ENCODE measurements around the gene GPR63. TPM values are rescaled to one million over a fixed set of nuclear protein-coding genes. Genes with fewer than 3 reads are reported as not detected.
A peak's percentile ranks its signal among the peaks of the same experiment; 100 is the strongest.

The GPR63 gene
- total and polyA plus RNA-seq, 9 of the 15 experiments (the other 6 are each of a cell fraction or from before 2014, with no cell fraction given), result 1.6 to 5.1 (median 3.7) TPM

DNA sequence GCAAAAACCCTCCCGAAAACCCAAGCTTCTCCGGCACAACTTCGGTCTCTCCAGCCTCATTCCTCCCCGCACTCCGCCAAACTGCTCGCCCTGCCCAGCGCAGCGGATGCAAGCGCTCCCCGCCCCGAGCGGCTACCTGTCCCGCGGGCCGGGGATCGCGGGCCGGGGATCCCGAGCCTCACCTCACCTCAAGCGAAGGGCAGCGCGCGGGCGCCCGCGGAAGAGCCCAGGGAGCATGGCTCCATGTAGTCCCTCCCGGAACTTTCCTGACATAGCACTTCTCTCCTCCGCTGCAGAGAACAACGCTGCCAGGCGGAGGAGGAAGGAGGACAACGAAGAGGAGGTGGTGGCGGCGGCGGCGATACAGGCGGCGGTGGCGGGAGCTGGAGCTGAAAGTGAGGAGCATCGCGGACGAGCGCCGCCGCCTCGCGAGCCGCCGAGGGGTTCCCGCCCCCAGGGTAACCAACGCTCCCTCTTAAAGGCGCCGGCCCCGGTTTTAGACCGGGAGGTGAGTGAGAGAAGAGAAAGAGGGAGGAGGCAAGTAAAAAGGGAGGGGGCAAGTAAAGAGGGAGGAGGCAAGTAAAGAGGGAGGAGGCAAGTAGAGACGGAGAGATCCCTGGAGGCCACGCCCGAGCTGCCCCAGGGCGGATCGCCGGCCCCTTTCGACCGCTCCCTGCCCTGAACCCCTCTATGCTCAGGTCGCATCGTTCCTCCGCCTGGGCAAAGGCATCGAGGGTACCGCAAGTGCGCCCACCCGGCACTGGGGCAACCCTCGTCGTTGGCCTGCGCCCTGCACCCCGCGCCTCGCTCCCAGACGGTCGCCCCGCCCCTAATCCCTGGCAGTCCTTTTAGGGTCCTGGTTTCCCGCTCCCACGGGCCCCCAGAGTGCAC is at the start of gene GPR63 (continued):
- no peak for TF ChIP-seq HNRNPK (IDR thresholded peaks at IDR 0.05; ENCODE audit: low read depth, low read length, poor library complexity, severe bottlenecking)
- TF ChIP-seq RFX1 (IDR thresholded peaks at IDR 0.05), result no peak
- TF ChIP-seq POLR2A (conservative IDR thresholded peaks at IDR 0.05), result peak; percentile 85
- TF ChIP-seq CC2D1A (IDR thresholded peaks at IDR 0.05), result no peak
- no peak for TF ChIP-seq CHD4 (IDR thresholded peaks at IDR 0.05; ENCODE audit: insufficient read depth, insufficient replicate concordance, low read depth, low read length, poor library complexity, severe bottlenecking)
- TF ChIP-seq, protein P1, sequence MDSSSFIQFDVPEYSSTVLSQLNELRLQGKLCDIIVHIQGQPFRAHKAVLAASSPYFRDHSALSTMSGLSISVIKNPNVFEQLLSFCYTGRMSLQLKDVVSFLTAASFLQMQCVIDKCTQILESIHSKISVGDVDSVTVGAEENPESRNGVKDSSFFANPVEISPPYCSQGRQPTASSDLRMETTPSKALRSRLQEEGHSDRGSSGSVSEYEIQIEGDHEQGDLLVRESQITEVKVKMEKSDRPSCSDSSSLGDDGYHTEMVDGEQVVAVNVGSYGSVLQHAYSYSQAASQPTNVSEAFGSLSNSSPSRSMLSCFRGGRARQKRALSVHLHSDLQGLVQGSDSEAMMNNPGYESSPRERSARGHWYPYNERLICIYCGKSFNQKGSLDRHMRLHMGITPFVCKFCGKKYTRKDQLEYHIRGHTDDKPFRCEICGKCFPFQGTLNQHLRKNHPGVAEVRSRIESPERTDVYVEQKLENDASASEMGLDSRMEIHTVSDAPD (CRISPR knock-in tag; IDR thresholded peaks at IDR 0.05), result no peak
- 0 out of 2 replicates have a peak, but pooled peaks have one; percentile 32 for TF ChIP-seq ESRRA (IDR thresholded peaks at IDR 0.05; ENCODE audit: borderline replicate concordance, low read depth)
- no peak for TF ChIP-seq TRIM24 (IDR thresholded peaks at IDR 0.05)
- TF ChIP-seq, protein P2, sequence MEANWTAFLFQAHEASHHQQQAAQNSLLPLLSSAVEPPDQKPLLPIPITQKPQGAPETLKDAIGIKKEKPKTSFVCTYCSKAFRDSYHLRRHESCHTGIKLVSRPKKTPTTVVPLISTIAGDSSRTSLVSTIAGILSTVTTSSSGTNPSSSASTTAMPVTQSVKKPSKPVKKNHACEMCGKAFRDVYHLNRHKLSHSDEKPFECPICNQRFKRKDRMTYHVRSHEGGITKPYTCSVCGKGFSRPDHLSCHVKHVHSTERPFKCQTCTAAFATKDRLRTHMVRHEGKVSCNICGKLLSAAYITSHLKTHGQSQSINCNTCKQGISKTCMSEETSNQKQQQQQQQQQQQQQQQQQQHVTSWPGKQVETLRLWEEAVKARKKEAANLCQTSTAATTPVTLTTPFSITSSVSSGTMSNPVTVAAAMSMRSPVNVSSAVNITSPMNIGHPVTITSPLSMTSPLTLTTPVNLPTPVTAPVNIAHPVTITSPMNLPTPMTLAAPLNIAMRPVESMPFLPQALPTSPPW (CRISPR knock-in tag; IDR thresholded peaks at IDR 0.05), result peak; percentile 53
- TF ChIP-seq HNRNPLL (IDR thresholded peaks at IDR 0.05; ENCODE audit: low read depth, low read length, poor library complexity, severe bottlenecking), result peak; percentile 14
- TF ChIP-seq, protein P3, sequence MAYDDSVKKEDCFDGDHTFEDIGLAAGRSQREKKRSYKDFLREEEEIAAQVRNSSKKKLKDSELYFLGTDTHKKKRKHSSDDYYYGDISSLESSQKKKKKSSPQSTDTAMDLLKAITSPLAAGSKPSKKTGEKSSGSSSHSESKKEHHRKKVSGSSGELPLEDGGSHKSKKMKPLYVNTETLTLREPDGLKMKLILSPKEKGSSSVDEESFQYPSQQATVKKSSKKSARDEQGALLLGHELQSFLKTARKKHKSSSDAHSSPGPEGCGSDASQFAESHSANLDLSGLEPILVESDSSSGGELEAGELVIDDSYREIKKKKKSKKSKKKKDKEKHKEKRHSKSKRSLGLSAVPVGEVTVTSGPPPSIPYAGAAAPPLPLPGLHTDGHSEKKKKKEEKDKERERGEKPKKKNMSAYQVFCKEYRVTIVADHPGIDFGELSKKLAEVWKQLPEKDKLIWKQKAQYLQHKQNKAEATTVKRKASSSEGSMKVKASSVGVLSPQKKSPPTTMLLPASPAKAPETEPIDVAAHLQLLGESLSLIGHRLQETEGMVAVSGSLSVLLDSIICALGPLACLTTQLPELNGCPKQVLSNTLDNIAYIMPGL (CRISPR knock-in tag; IDR thresholded peaks at IDR 0.05), result no peak
- no peak for TF ChIP-seq KHSRP (IDR thresholded peaks at IDR 0.05)
- TF ChIP-seq, protein P4, sequence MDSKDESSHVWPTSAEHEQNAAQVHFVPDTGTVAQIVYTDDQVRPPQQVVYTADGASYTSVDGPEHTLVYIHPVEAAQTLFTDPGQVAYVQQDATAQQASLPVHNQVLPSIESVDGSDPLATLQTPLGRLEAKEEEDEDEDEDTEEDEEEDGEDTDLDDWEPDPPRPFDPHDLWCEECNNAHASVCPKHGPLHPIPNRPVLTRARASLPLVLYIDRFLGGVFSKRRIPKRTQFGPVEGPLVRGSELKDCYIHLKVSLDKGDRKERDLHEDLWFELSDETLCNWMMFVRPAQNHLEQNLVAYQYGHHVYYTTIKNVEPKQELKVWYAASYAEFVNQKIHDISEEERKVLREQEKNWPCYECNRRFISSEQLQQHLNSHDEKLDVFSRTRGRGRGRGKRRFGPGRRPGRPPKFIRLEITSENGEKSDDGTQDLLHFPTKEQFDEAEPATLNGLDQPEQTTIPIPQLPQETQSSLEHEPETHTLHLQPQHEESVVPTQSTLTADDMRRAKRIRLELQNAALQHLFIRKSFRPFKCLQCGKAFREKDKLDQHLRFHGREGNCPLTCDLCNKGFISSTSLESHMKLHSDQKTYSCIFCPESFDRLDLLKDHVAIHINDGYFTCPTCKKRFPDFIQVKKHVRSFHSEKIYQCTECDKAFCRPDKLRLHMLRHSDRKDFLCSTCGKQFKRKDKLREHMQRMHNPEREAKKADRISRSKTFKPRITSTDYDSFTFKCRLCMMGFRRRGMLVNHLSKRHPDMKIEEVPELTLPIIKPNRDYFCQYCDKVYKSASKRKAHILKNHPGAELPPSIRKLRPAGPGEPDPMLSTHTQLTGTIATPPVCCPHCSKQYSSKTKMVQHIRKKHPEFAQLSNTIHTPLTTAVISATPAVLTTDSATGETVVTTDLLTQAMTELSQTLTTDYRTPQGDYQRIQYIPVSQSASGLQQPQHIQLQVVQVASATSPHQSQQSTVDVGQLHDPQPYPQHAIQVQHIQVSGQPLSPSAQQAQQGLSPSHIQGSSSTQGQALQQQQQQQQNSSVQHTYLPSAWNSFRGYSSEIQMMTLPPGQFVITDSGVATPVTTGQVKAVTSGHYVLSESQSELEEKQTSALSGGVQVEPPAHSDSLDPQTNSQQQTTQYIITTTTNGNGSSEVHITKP (IDR thresholded peaks at IDR 0.05; ENCODE audit: partially characterized antibody), result peak; percentile 21
- TF ChIP-seq KLF6 (CRISPR knock-in tag; IDR thresholded peaks at IDR 0.05; ENCODE audit: borderline replicate concordance), result no peak
- peak; percentile 51; the same call in 1 of the 2 replicates for TF ChIP-seq GABPB1 (CRISPR knock-in tag; IDR thresholded peaks at IDR 0.05)
- TF ChIP-seq KLF13 (tag; IDR thresholded peaks at IDR 0.05; ENCODE audit: borderline replicate concordance, low read depth), result no peak
- TF ChIP-seq TAL1 (IDR thresholded peaks at IDR 0.05), result no peak
- TF ChIP-seq KAT7 (CRISPR knock-in tag; IDR thresholded peaks at IDR 0.05; ENCODE audit: borderline replicate concordance), result peak; percentile 94
- peak; percentile 90 for TF ChIP-seq RBBP5 (IDR thresholded peaks at IDR 0.05; ENCODE audit: borderline replicate concordance, insufficient read depth, low read length, poor library complexity, severe bottlenecking)

Measured in K562 (cell line).